Panc1 (cell line): ENCODE data around the gene CNGA4. TPM values are rescaled to one million over a fixed set of nuclear protein-coding genes. Genes with fewer than 3 reads are reported as not detected.

Experiments
- ATAC-seq: fragments of 200-7000 bp; cut with Tn5 transposase; 2 replicates; pipeline ENCODE4 v1.9.1; 2020; ENCODE audit warnings: mild to moderate bottlenecking, moderate library complexity
- BruUV-seq: library from RNA; stranded (reverse); fragments of 400-500 nt; replicated peaks from 2 replicates; lab custom pipeline; 2021; lab: Mats Ljungman, UMichigan
- CTCF ChIA-PET: fragments of 300-600 bp; sonication (Branson Sonifier 250); formaldehyde crosslinking; loops from one replicate; lab custom pipeline; 2022; ENCODE audit warnings: antibody characterized with exemption; lab: Charles Lee
- POLR2A ChIA-PET: fragments of 300-600 bp; sonication (Branson Sonifier 250); formaldehyde crosslinking; loops from one replicate; lab custom pipeline; 2022; ENCODE audit warnings: antibody characterized with exemption; lab: Charles Lee
- DNase-seq: peaks from one replicate; pipeline ENCODE4 v3.0.0-alpha.2; 2010; ENCODE audit warnings: low read depth, low spot score
- H3K27ac ChIP-seq: 2 replicates; pipeline ENCODE4 v1.5.1; 2011; ENCODE audit warnings: mild to moderate bottlenecking, low read length, inconsistent platforms
- H3K27me3 ChIP-seq: fragments of 200-500 bp; sonication (Bioruptor generic); 2 replicates; pipeline ENCODE4 v1.6.0; 2014; ENCODE audit warnings: low read length, inconsistent platforms; ENCODE audit not compliant: control insufficient read depth, insufficient read depth
- H3K36me3 ChIP-seq: fragments of 200-500 bp; sonication (Bioruptor generic); 2 replicates; pipeline ENCODE4 v1.5.1; 2014; ENCODE audit warnings: inconsistent platforms, mild to moderate bottlenecking, low read length, moderate library complexity; ENCODE audit not compliant: control insufficient read depth, insufficient read depth
- H3K4me1 ChIP-seq: 2 replicates; pipeline ENCODE4 v1.5.1; 2011; ENCODE audit warnings: inconsistent platforms, mild to moderate bottlenecking, low read length, moderate library complexity; ENCODE audit not compliant: control insufficient read depth, insufficient read depth
- H3K4me3 ChIP-seq, 2 experiments: 2 replicates each; pipeline ENCODE4 v1.5.1; 2011 to 2012; ENCODE audit warnings: low read depth in 2 of 2, low read length in 2 of 2, mild to moderate bottlenecking in 2 of 2, inconsistent platforms in 1 of 2, moderate library complexity in 1 of 2
- H3K9me3 ChIP-seq: fragments of 200-500 bp; sonication (Bioruptor generic); 2 replicates; pipeline ENCODE4 v1.5.1; 2014; ENCODE audit warnings: low read depth, mild to moderate bottlenecking, inconsistent platforms, low read length, moderate library complexity; ENCODE audit not compliant: control insufficient read depth, insufficient read depth
- CTCF ChIP-seq: fragments of 450-650 bp; IDR thresholded peaks from 2 replicates; pipeline ENCODE4 v1.5.1; 2017; ENCODE audit warnings: mild to moderate bottlenecking
- POLR2AphosphoS5 ChIP-seq: IDR thresholded peaks from 2 replicates; pipeline ENCODE4 v1.6.1; 2012; ENCODE audit warnings: mild to moderate bottlenecking, low read depth, low read length, moderate library complexity
- REST ChIP-seq, 2 experiments: IDR thresholded peaks; 2 replicates each; pipeline ENCODE4 v1.6.1; 2011 to 2012; ENCODE audit warnings: low read depth in 2 of 2, control low read depth in 1 of 2, low read length in 1 of 2, mild to moderate bottlenecking in 1 of 2, moderate library complexity in 1 of 2; ENCODE audit not compliant: insufficient read depth in 1 of 2
- SIN3A ChIP-seq: IDR thresholded peaks from 2 replicates; pipeline ENCODE4 v1.6.1; 2012; ENCODE audit warnings: low read depth, mild to moderate bottlenecking, low read length, moderate library complexity, borderline replicate concordance; ENCODE audit not compliant: insufficient read depth
- TCF7L2 ChIP-seq: IDR thresholded peaks from 2 replicates; pipeline ENCODE4 v1.6.1; 2011; ENCODE audit warnings: mild to moderate bottlenecking, low read depth, low read length, inconsistent platforms
- in situ Hi-C: cut with HindIII; loops from 2 replicates; pipeline ENCODE4 v1.10.0; 2016; ENCODE audit warnings: low sequenced_read_pairs, low pct_unique_long_range_greater_than_20kb
- intact Hi-C: fragments of 100-400 bp; cut with micrococcal nuclease; formaldehyde crosslinking; loops from one replicate; pipeline ENCODE4 v1.10.0; 2022; ENCODE audit not compliant: unreplicated experiment
- total RNA-seq: library from RNA; stranded (reverse); gene quantifications from one replicate; pipeline ENCODE4 v1.2.1, GENCODE V29; 2021; ENCODE audit not compliant: unreplicated experiment

CNGA4 gene
- total RNA-seq, 1 experiment from 2014 or later, result 0.62 TPM

- no peak overlapping the region for H3K4me3 ChIP-seq
- H3K36me3 ChIP-seq, result no peaks in the 10 kb centered on the region
- no peaks in the 10 kb centered on the region for H3K4me1 ChIP-seq
- ATAC-seq (no peak), DNase-seq (no peak)
- ChIA-PET POLR2A (no interaction called here), CTCF (no interaction called here)
- no peak for TF ChIP-seq CTCF
- no peak for TF ChIP-seq TCF7L2
- no peak for TF ChIP-seq SIN3A
- TF ChIP-seq REST (IDR thresholded peaks at IDR 0.05; ENCODE audit: insufficient read depth in 1 of 2, low read depth in 2 of 2, low read length in 1 of 2), result no peak
- no peak for TF ChIP-seq POLR2AphosphoS5
- no TSS peak for BruUV-seq
- in situ Hi-C loops, result no loop called here
- H3K9me3 ChIP-seq, result no peaks in the 10 kb centered on the region
- H3K27ac ChIP-seq, result no peak overlapping the region
- intact Hi-C loops, result no loop called here
- peaks cover 21% of the 10 kb centered on the region for H3K27me3 ChIP-seq
Measured at GRCh38 chr11:6283453-6284023, 44.6 kb downstream of the CNGA4 start.

GRCh38 chr11:6284250-6284649 is 45.4 kb downstream of the CNGA4 start:
- Histone ChIP-seq H3K27me3 (peaks cover 22% of the 10 kb centered on the region), H3K4me3 (no peak overlapping the region), H3K27ac (no peak overlapping the region), H3K9me3 (no peaks in the 10 kb centered on the region), H3K4me1 (no peaks in the 10 kb centered on the region), H3K36me3 (no peaks in the 10 kb centered on the region)
- BruUV-seq, result no TSS peak
- POLR2A ChIA-PET, result no interaction called here
- TF ChIP-seq CTCF (no peak), TCF7L2 (no peak), POLR2AphosphoS5 (no peak), SIN3A (no peak), REST (IDR thresholded peaks at IDR 0.05; ENCODE audit: insufficient read depth in 1 of 2, low read depth in 2 of 2, low read length in 1 of 2) (no peak)
- no peak for ATAC-seq
- intact Hi-C loops, result no loop called here
- DNase-seq, result no peak
- in situ Hi-C loops, result no loop called here
- CTCF ChIA-PET, result no interaction called here
